ENCODE data around the gene STUM. TPM values are rescaled to one million over a fixed set of nuclear protein-coding genes. Genes with fewer than 3 reads are reported as not detected.

Gene STUM
- total RNA-seq, 1 experiment from 2014 or later = 0.37 TPM

DNA sequence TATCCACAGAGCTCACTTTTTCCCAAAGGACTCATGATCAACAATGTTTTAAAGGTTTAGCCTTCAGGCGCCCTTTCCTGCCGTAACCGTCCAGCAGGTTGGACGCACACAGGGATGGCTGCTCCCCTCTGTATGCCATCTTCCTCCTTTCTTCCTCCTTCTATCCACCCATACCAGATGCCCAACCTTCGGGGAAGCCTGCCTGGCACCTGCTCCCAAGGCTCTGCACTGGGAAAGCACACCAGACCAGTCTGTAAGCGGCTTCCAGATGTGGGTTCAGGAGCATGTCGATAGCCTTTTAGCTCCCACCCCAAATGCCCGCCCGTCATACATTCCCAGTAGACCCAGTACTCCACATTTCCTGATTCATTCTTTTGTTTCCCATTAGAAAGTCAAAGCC is 52.9 kb downstream of the STUM start:
- TF ChIP-seq, protein P1, sequence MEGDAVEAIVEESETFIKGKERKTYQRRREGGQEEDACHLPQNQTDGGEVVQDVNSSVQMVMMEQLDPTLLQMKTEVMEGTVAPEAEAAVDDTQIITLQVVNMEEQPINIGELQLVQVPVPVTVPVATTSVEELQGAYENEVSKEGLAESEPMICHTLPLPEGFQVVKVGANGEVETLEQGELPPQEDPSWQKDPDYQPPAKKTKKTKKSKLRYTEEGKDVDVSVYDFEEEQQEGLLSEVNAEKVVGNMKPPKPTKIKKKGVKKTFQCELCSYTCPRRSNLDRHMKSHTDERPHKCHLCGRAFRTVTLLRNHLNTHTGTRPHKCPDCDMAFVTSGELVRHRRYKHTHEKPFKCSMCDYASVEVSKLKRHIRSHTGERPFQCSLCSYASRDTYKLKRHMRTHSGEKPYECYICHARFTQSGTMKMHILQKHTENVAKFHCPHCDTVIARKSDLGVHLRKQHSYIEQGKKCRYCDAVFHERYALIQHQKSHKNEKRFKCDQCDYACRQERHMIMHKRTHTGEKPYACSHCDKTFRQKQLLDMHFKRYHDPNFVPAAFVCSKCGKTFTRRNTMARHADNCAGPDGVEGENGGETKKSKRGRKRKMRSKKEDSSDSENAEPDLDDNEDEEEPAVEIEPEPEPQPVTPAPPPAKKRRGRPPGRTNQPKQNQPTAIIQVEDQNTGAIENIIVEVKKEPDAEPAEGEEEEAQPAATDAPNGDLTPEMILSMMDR (IDR thresholded peaks at IDR 0.05; ENCODE audit: unreplicated experiment) = no peak
- Mint-ChIP-seq H3K27ac (ENCODE audit: low read depth, unreplicated experiment) (peak overlapping the region; percentile 97), H3K4me1 (ENCODE audit: insufficient read depth, unreplicated experiment) (peaks cover 43% of the 10 kb centered on the region), H3K9me3 (ENCODE audit: unreplicated experiment) (no peaks in the 10 kb centered on the region), H3K4me3 (ENCODE audit: unreplicated experiment) (no peak overlapping the region), H3K36me3 (ENCODE audit: insufficient read depth, unreplicated experiment) (no peaks in the 10 kb centered on the region), H3K27me3 (ENCODE audit: insufficient read depth, unreplicated experiment) (peaks cover 9% of the 10 kb centered on the region)
- intact Hi-C loops (cut with micrococcal nuclease) = no loop called here
- ChIA-PET CTCF (interaction anchor here (0.6 to 2.9 kb wide), 4 partner anchors 12 to 157 kb away, joined by 3 to 22 read pairs (median 3); partner anchors contain the start of gene STUM), POLR2A (interaction anchor here (0.6 to 2.1 kb wide), 4 partner anchors 16 to 292 kb away, joined by 3 to 5 read pairs (median 4); no protein-coding TSS in a partner anchor)
- BruUV-seq (replicated peaks) = no TSS peak
- DNase-seq (ENCODE audit: unreplicated experiment) = no peak

DNA sequence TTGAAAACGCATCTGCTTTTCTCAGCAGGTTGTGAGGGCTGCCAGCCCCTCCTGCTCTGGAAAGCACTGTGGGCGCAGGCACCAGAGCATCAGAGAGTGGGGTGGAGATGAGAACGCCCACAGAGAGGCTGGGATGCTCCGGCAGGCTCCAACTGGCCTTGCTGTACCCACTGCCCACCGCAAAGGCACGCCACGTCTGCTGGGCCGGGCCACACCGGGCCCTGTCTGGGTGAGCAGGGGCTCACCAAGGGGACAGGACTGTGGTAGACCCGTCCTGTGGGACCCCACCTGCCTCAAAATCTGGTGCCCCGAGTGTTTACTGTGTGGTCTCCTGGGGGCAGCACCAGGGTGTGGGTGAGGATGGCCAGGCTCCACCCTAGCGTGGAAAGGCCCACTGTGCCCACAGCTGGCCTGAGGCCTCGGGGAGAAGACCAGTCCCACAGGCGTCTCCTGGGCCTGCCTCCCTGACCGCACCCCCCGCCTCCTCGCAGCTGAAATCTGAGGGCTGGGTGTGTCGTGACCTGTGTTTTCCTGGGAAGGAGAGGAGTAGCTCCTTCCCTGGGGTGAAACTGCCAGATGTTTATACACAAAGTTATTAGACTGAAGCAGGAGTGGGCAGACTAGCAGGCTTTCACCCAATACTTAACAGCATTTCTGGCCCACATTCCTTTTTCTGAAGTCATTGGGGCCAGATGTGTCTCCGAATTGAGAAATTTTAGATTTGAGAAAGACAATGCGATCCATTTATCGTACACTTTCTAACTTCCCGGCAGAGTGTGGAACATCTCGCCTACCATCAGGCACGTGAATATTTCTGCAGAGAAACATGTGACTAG is 53.8 kb downstream of the STUM start:
- intact Hi-C loops (cut with micrococcal nuclease) = loop anchor here (1.0 to 2.0 kb wide), 2 partner anchors 55 to 114 kb away; no protein-coding TSS in a partner anchor
- peak; percentile 93 for DNase-seq (ENCODE audit: unreplicated experiment)
- H3K4me1 Mint-ChIP-seq (ENCODE audit: insufficient read depth, unreplicated experiment) = peaks cover 43% of the 10 kb centered on the region
- peak overlapping the region; percentile 97 for H3K27ac Mint-ChIP-seq (ENCODE audit: low read depth, unreplicated experiment)
- peak overlapping the region; percentile 71 for H3K4me3 Mint-ChIP-seq (ENCODE audit: unreplicated experiment)
- ChIA-PET POLR2A (interaction anchor here (0.5 to 2.6 kb wide), 47 partner anchors 9 to 1507 kb away, joined by 3 to 21 read pairs (median 3); partner anchors contain the start of genes JMJD4, PARP1, PSEN2 and SNAP47), CTCF (interaction anchor here (0.6 to 3.4 kb wide), 14 partner anchors 9 to 479 kb away, joined by 3 to 22 read pairs (median 4); partner anchors contain the start of gene STUM)
- H3K27me3 Mint-ChIP-seq (ENCODE audit: insufficient read depth, unreplicated experiment) = peaks cover 9% of the 10 kb centered on the region
- no TSS peak for BruUV-seq (replicated peaks)
- H3K36me3 Mint-ChIP-seq (ENCODE audit: insufficient read depth, unreplicated experiment) = no peaks in the 10 kb centered on the region
- TF ChIP-seq, protein P1 (IDR thresholded peaks at IDR 0.05; ENCODE audit: unreplicated experiment) = no peak
- no peaks in the 10 kb centered on the region for H3K9me3 Mint-ChIP-seq (ENCODE audit: unreplicated experiment)

DNA sequence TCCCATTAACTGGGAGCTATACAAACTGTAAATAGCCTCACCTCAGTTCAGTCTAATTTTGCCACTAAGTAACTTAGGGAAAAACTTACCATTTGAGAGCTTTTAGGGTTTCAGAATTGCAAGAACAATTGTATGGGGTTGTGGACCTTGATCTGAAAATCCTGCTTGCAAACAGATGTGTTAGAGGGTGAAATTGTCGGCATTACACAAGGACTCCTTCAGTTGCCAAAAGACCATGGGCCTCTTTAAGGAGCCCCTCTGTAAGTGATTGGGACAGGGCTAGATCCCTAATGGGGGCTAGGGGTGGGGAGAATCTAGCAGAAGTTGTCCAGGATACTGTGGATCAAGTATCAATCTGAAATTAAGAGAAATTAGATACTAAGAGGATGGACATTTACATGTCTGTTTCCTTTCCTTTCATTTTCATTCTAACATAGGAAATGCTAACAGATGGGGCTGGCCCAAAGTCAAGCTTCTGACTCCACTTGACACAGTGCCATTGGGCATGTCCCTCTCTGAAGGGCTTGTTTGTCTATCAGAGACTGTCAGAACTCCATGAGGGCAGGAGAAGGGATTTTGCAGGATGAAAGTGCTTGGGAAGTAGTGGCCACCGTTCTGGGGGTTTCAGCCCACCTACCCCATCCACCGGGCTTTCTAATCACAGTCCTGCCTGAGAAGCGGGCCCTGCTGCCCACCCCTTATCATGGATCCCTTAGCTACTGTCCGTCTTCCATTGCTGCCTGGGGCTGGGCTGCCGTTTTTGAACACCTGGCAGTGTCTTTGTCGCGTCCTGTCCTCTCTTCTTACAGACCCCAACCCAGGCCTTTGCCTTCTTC is 54.7 kb downstream of the STUM start:
- Mint-ChIP-seq H3K9me3 (ENCODE audit: unreplicated experiment) (no peaks in the 10 kb centered on the region), H3K36me3 (ENCODE audit: insufficient read depth, unreplicated experiment) (no peaks in the 10 kb centered on the region), H3K27ac (ENCODE audit: low read depth, unreplicated experiment) (peak overlapping the region; percentile 97), H3K4me3 (ENCODE audit: unreplicated experiment) (peak overlapping the region; percentile 71), H3K4me1 (ENCODE audit: insufficient read depth, unreplicated experiment) (peaks cover 42% of the 10 kb centered on the region), H3K27me3 (ENCODE audit: insufficient read depth, unreplicated experiment) (peaks cover 8% of the 10 kb centered on the region)
- peak; percentile 91 for DNase-seq (ENCODE audit: unreplicated experiment)
- TF ChIP-seq, protein P1 (IDR thresholded peaks at IDR 0.05; ENCODE audit: unreplicated experiment) = no peak
- TSS peak; percentile 52 for BruUV-seq (replicated peaks)
- ChIA-PET POLR2A (interaction anchor here (0.6 to 2.6 kb wide), 44 partner anchors 10 to 1479 kb away, joined by 3 to 21 read pairs (median 4); partner anchors contain the start of genes JMJD4, PARP1, PSEN2 and SNAP47), CTCF (interaction anchor here (0.6 to 3.4 kb wide), 20 partner anchors 10 to 1155 kb away, joined by 3 to 22 read pairs (median 4); partner anchors contain the start of genes PARP1 and STUM)
- intact Hi-C loops (cut with micrococcal nuclease) = loop anchor here (1.0 to 2.0 kb wide), 2 partner anchors 56 to 114 kb away; no protein-coding TSS in a partner anchor
